H1 (cell line): ENCODE data around the gene NUP107. TPM values are rescaled to one million over a fixed set of nuclear protein-coding genes. Genes with fewer than 3 reads are reported as not detected.

Experiments used
- CTCF ChIA-PET: fragments of 300-600 bp; sonication (Branson Sonifier 250); formaldehyde crosslinking; loops from one replicate; lab custom pipeline; 2021; ENCODE audit not compliant: partially characterized antibody; lab: Charles Lee
- POLR2A ChIA-PET: fragments of 300-600 bp; sonication (Branson Sonifier 250); formaldehyde crosslinking; loops from one replicate; lab custom pipeline; 2021; ENCODE audit warnings: inconsistent platforms; ENCODE audit not compliant: partially characterized antibody; lab: Charles Lee
- DNase-seq, 2 experiments: peaks; one replicate each; pipeline versions ENCODE4 v3.0.0 to v3.0.0-alpha.2; 2010 to 2022; ENCODE audit warnings: low spot score in 2 of 2, low read depth in 1 of 2, mixed read lengths in 1 of 2
- FAIRE-seq: peaks from 2 replicates; lab custom pipeline; 2011; peaks lifted over from hg19 to GRCh38; lab: Jason Lieb, UNC
- H2AFZ ChIP-seq: 2 replicates; pipeline ENCODE4 v1.8.1; 2012; ENCODE audit warnings: low read length, inconsistent platforms
- H2AK5ac ChIP-seq: 2 replicates; pipeline ENCODE4 v1.6.1; 2013; ENCODE audit warnings: low read depth, low read length
- H2BK120ac ChIP-seq: replicated peaks from 2 replicates; pipeline ENCODE3; 2013; ENCODE audit warnings: low read depth, low read length, inconsistent platforms
- H2BK12ac ChIP-seq: 2 replicates; pipeline ENCODE4 v1.6.1; 2013; ENCODE audit warnings: low read depth, low read length
- H2BK15ac ChIP-seq: 2 replicates; pipeline ENCODE4 v1.6.1; 2013; ENCODE audit warnings: low read length
- H2BK20ac ChIP-seq: 2 replicates; pipeline ENCODE4 v1.6.1; 2013; ENCODE audit warnings: low read length
- H2BK5ac ChIP-seq: 2 replicates; pipeline ENCODE4 v1.6.1; 2013; ENCODE audit warnings: low read depth, low read length
- H3K14ac ChIP-seq: 2 replicates; pipeline ENCODE4 v1.6.1; 2013; ENCODE audit warnings: inconsistent platforms; ENCODE audit not compliant: insufficient read length
- H3K18ac ChIP-seq: 2 replicates; pipeline ENCODE4 v1.6.1; 2013; ENCODE audit warnings: low read length; ENCODE audit errors: extremely low read depth
- H3K23ac ChIP-seq: 2 replicates; pipeline ENCODE4 v1.6.1; 2013; ENCODE audit warnings: inconsistent platforms; ENCODE audit not compliant: insufficient read length
- H3K23me2 ChIP-seq: 2 replicates; pipeline ENCODE4 v1.6.1; 2013; ENCODE audit warnings: low read depth, low read length
- H3K27ac ChIP-seq: 2 replicates; pipeline ENCODE4 v1.6.1; 2011; ENCODE audit warnings: low read depth, low read length, inconsistent platforms
- H3K27me3 ChIP-seq, 4 experiments: replicated peaks in 1 of 4; 1 replicate in 1 of 4; 2 replicates in 3 of 4; pipeline versions ENCODE4 v1.6.1 to v1.8.1; 2011 to 2013; ENCODE audit warnings: low read length in 3 of 4, mild to moderate bottlenecking in 3 of 4, inconsistent platforms in 2 of 4, mixed read lengths in 2 of 4, moderate library complexity in 1 of 4; ENCODE audit not compliant: control insufficient read depth in 3 of 4, insufficient read depth in 3 of 4; ENCODE audit errors: extremely low read depth in 1 of 4
- H3K36me3 ChIP-seq, 4 experiments: 2 replicates each; pipeline versions ENCODE4 v1.6.1 to v1.8.1; 2011 to 2013; ENCODE audit warnings: mild to moderate bottlenecking in 4 of 4, low read length in 3 of 4, moderate library complexity in 2 of 4, control low read depth in 1 of 4, inconsistent platforms in 1 of 4; ENCODE audit not compliant: insufficient read depth in 4 of 4, control insufficient read depth in 2 of 4
- H3K4ac ChIP-seq: replicated peaks from 2 replicates; pipeline ENCODE3; 2013; ENCODE audit warnings: low read length, low read depth, mixed read lengths, inconsistent platforms; ENCODE audit not compliant: insufficient read length
- H3K4me1 ChIP-seq, 4 experiments: replicated peaks in 1 of 4; 1 replicate in 1 of 4; 2 replicates in 3 of 4; pipeline versions ENCODE4 v1.6.1 to v1.8.1; 2011 to 2013; ENCODE audit warnings: low read length in 3 of 4, inconsistent platforms in 2 of 4, mixed read lengths in 1 of 4; ENCODE audit not compliant: insufficient read depth in 4 of 4, control insufficient read depth in 3 of 4
- H3K4me2 ChIP-seq, 2 experiments: 2 replicates each; pipeline versions ENCODE4 v1.6.1 to v1.8.1; 2011 to 2013; ENCODE audit warnings: low read depth in 2 of 2, low read length in 2 of 2, control low read depth in 1 of 2, inconsistent platforms in 1 of 2, mild to moderate bottlenecking in 1 of 2; ENCODE audit not compliant: insufficient read depth in 1 of 2
- H3K4me3 ChIP-seq, 4 experiments: fragments of 200-600, 300-600 bp in 1 of 4; sonication (generic), shearing (Covaris generic), sonication (Bioruptor Twin) in 1 of 4; 2 replicates each; pipeline versions ENCODE4 v1.5.1 to v1.8.1; 2011 to 2016; ENCODE audit warnings: low read length in 4 of 4, low read depth in 3 of 4, control low read depth in 2 of 4, inconsistent platforms in 2 of 4, mild to moderate bottlenecking in 2 of 4, mixed read lengths in 1 of 4, moderate library complexity in 1 of 4; ENCODE audit not compliant: insufficient read depth in 2 of 4; ENCODE audit errors: extremely low read depth in 1 of 4
- H3K56ac ChIP-seq: replicated peaks from 2 replicates; pipeline ENCODE3; 2013; ENCODE audit warnings: low read depth, mild to moderate bottlenecking, mixed read lengths, low read length, inconsistent platforms; ENCODE audit not compliant: insufficient read length
- H3K79me1 ChIP-seq: 2 replicates; pipeline ENCODE4 v1.6.1; 2013; ENCODE audit warnings: low read depth, low read length, control low read depth
- H3K79me2 ChIP-seq, 2 experiments: 2 replicates each; pipeline versions ENCODE4 v1.6.1 to v1.8.1; 2012 to 2013; ENCODE audit warnings: low read length in 2 of 2, mild to moderate bottlenecking in 2 of 2, inconsistent platforms in 1 of 2; ENCODE audit not compliant: insufficient read depth in 2 of 2, control insufficient read depth in 1 of 2
- H3K9ac ChIP-seq, 4 experiments: replicated peaks in 1 of 4; 1 replicate in 1 of 4; 2 replicates in 3 of 4; pipeline versions ENCODE4 v1.6.1 to v1.8.1; 2011 to 2013; ENCODE audit warnings: low read depth in 3 of 4, low read length in 3 of 4, control low read depth in 2 of 4, mild to moderate bottlenecking in 2 of 4, moderate library complexity in 2 of 4, inconsistent platforms in 1 of 4; ENCODE audit errors: extremely low read depth in 1 of 4
- H3K9me3 ChIP-seq, 2 experiments: 2 replicates each; pipeline versions ENCODE4 v1.6.1 to v1.8.1; 2012 to 2013; ENCODE audit warnings: mild to moderate bottlenecking in 2 of 2, moderate library complexity in 2 of 2, control low read depth in 1 of 2, inconsistent platforms in 1 of 2, low read depth in 1 of 2, low read length in 1 of 2, mixed read lengths in 1 of 2; ENCODE audit not compliant: insufficient read depth in 2 of 2
- H4K20me1 ChIP-seq, 2 experiments: replicated peaks in 1 of 2; 2 replicates each; pipeline versions ENCODE3 to v1.8.1; 2011 to 2013; ENCODE audit warnings: inconsistent platforms in 2 of 2, low read length in 2 of 2, mild to moderate bottlenecking in 1 of 2; ENCODE audit not compliant: insufficient read depth in 2 of 2, control insufficient read depth in 1 of 2
- H4K5ac ChIP-seq: 2 replicates; pipeline ENCODE4 v1.6.1; 2013; ENCODE audit warnings: low read length, low read depth, mixed read lengths, inconsistent platforms; ENCODE audit not compliant: insufficient read length
- H4K8ac ChIP-seq: 2 replicates; pipeline ENCODE4 v1.8.0; 2013; ENCODE audit warnings: mild to moderate bottlenecking, moderate library complexity, low read length, inconsistent platforms; ENCODE audit not compliant: insufficient read depth; ENCODE audit errors: extremely low read depth
- H4K91ac ChIP-seq: replicated peaks from 2 replicates; pipeline ENCODE3; 2013; ENCODE audit warnings: low read length, mixed read lengths, inconsistent platforms; ENCODE audit not compliant: insufficient read length
- CEBPB ChIP-seq: IDR thresholded peaks from 2 replicates; pipeline ENCODE4 v1.6.1; 2012; ENCODE audit warnings: low read depth, low read length
- CHD1 ChIP-seq: IDR thresholded peaks from 2 replicates; pipeline ENCODE4 v1.6.1; 2012; ENCODE audit warnings: low read depth, low read length, improper control_type of control experiment
- EGR1 ChIP-seq: IDR thresholded peaks from 2 replicates; pipeline ENCODE4 v1.6.1; 2011; ENCODE audit warnings: low read depth, low read length, borderline replicate concordance
- FOSL1 ChIP-seq: IDR thresholded peaks from 2 replicates; pipeline ENCODE4 v1.6.1; 2011; ENCODE audit warnings: mild to moderate bottlenecking, low read depth, low read length, moderate library complexity; ENCODE audit not compliant: insufficient read depth
- HDAC2 ChIP-seq, 2 experiments: fragments of 300-600 bp in 1 of 2; sonication (generic) in 1 of 2; IDR thresholded peaks; 2 replicates each; pipeline ENCODE4 v1.6.1; 2011 to 2012; ENCODE audit warnings: low read depth in 2 of 2, low read length in 2 of 2, mild to moderate bottlenecking in 2 of 2, moderate library complexity in 2 of 2, borderline replicate concordance in 1 of 2, inconsistent platforms in 1 of 2
- KDM1A ChIP-seq: fragments of 200-600, 300-600 bp; sonication (generic); IDR thresholded peaks from 2 replicates; pipeline ENCODE4 v1.7.1; 2016; ENCODE audit warnings: mild to moderate bottlenecking, low read length, borderline replicate concordance
- KDM5A ChIP-seq: fragments of 200-600 bp; IDR thresholded peaks from 2 replicates; pipeline ENCODE4 v1.7.1; 2012; ENCODE audit warnings: mild to moderate bottlenecking, low read length, inconsistent platforms, mixed read lengths
- POLR2A ChIP-seq, 2 experiments: IDR thresholded peaks; 1 replicate in 1 of 2; 2 replicates in 1 of 2; pipeline ENCODE4 v1.6.1; 2011; ENCODE audit warnings: low read depth in 2 of 2, low read length in 2 of 2, mild to moderate bottlenecking in 2 of 2; ENCODE audit errors: control extremely low read depth in 1 of 2
- RFX5 ChIP-seq: IDR thresholded peaks from 2 replicates; pipeline ENCODE4 v1.6.1; 2011; ENCODE audit warnings: low read depth, low read length, improper control_type of control experiment, borderline replicate concordance
- RNF2 ChIP-seq: fragments of 200-900, 300-1000 bp; sonication (generic); IDR thresholded peaks from 2 replicates; pipeline ENCODE4 v1.7.1; 2016; ENCODE audit warnings: borderline replicate concordance, low read depth, mild to moderate bottlenecking, antibody characterized with exemption, low read length; ENCODE audit not compliant: poor library complexity, severe bottlenecking; ENCODE audit errors: missing control alignments
- SP2 ChIP-seq: IDR thresholded peaks from 2 replicates; pipeline ENCODE4 v1.6.1; 2012; ENCODE audit warnings: mild to moderate bottlenecking, low read length, inconsistent platforms
- YY1 ChIP-seq: IDR thresholded peaks from 2 replicates; pipeline ENCODE4 v1.6.1; 2011; ENCODE audit warnings: low read depth, mild to moderate bottlenecking, low read length
- WGBS, 2 experiments: shearing (Covaris generic) in 1 of 2; methylation state at CpG; one replicate each; pipeline versions ENCODE4 v1.1.6 to v1.1.7; 2013 to 2015; ENCODE audit warnings: low lambda C conversion rate in 2 of 2, mixed read lengths in 2 of 2, inconsistent platforms in 1 of 2, low coverage in 1 of 2, missing lambda C conversion rate in 1 of 2; ENCODE audit not compliant: insufficient replicate concordance in 2 of 2, insufficient coverage in 1 of 2, insufficient read length in 1 of 2; ENCODE audit errors: extremely low coverage in 1 of 2, missing lambda C conversion rate in 1 of 2; 5-methylcytosine and 5-hydroxymethylcytosine counted together
- polyA plus RNA-seq, 7 experiments: library from polyadenylated mRNA; depleted of rRNA in 3 of 7; stranded (reverse) in 5 of 7; unstranded in 2 of 7; fragments of >200 nt in 5 of 7; fragments of 200-250 nt in 2 of 7; gene quantifications; 1 replicate in 5 of 7; 2 replicates in 1 of 7; 4 replicates in 1 of 7; pipeline versions ENCODE4 v1.2.1 to v1.2.3, GENCODE V29; 2011 to 2013; ENCODE audit warnings: missing spikeins in 2 of 7, mixed read lengths in 2 of 7
- total RNA-seq: library from RNA; stranded (reverse); fragmentation: NEBNext Ultra II Directional; extraction: Animal tissue kit (Norgen Biotek cat#: 25700); gene quantifications from 2 replicates; pipeline ENCODE4 v1.2.1, GENCODE V29; 2021
- TF ChIP-seq, protein P1 (sequence below): IDR thresholded peaks from 2 replicates; pipeline ENCODE4 v1.6.1; 2011; ENCODE audit warnings: low read depth, mild to moderate bottlenecking, low read length; ENCODE audit not compliant: insufficient read depth
- TF ChIP-seq, protein P2 (sequence below): IDR thresholded peaks from 2 replicates; pipeline ENCODE4 v1.6.1; 2012; ENCODE audit warnings: inconsistent platforms

NUP107 gene
- total and polyA plus RNA-seq, 2 of the 8 experiments (the other 6 are each of a cell fraction or from before 2014, with no cell fraction given) = 46.1 to 141 TPM

DNA sequence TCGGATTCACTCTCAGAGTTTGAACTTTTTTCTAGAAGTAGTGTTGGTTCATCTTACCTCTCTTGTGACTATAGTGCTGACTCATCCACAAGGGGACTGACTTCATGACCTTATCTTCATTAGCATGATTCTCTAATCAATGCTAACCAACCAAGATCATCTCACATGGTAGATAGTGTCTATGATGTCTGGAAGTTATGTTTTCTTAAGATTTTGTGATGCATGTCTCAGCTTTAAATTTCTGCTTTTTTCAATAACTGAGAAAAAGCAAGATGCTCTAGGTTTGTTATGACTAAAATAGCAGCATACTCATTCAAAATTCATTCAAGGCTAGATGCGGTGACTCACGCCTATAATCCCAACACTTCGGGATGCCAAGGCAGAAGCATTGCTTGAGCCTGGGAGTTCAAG is 46.9 kb downstream of the NUP107 start:
- DNase-seq (no peak), FAIRE-seq (no peak)
- ChIA-PET POLR2A (no interaction called here), CTCF (interaction anchor here (0.9 kb wide), 1 partner anchor 39 kb away, joined by 3 read pairs; no protein-coding TSS in a partner anchor)
- H3K36me3 ChIP-seq = peaks cover 12 to 61% (median 51%) of the 10 kb centered on the region in 4 experiments
- no peak overlapping the region for H3K9ac ChIP-seq
- no peaks in the 10 kb centered on the region for H3K27me3 ChIP-seq
- H4K20me1 ChIP-seq = no peaks in the 10 kb centered on the region
- no peak overlapping the region for H4K91ac ChIP-seq
- H2BK5ac ChIP-seq = no peak overlapping the region
- no peak overlapping the region for H3K27ac ChIP-seq
- no peak overlapping the region for H2AFZ ChIP-seq
- no peak overlapping the region for H3K56ac ChIP-seq
- H3K9me3 ChIP-seq = no peaks in the 10 kb centered on the region
- no peaks in the 10 kb centered on the region for H3K4me1 ChIP-seq
- H3K4ac ChIP-seq = no peak overlapping the region
- H3K23ac ChIP-seq = no peak overlapping the region
- no peak overlapping the region for H2BK120ac ChIP-seq
- no peak overlapping the region for H3K14ac ChIP-seq
- H2AK5ac ChIP-seq = no peak overlapping the region
- H4K8ac ChIP-seq = no peak overlapping the region
- H4K5ac ChIP-seq = no peak overlapping the region
- no peaks in the 10 kb centered on the region; the same call in 1 of the 2 replicates for H3K23me2 ChIP-seq
- no peaks in the 10 kb centered on the region for H3K79me2 ChIP-seq
- WGBS, 2 experiments = 97% methylated on average over 4 of the region's 4 CpGs; no CpG with 5 or more reads in 1 of the 2 experiments
- no peak overlapping the region for H3K18ac ChIP-seq
- H3K79me1 ChIP-seq = no peaks in the 10 kb centered on the region
- no peak overlapping the region for H2BK12ac ChIP-seq
- no peak overlapping the region for H3K4me3 ChIP-seq
- H2BK20ac ChIP-seq = no peak overlapping the region
- no peak overlapping the region for H3K4me2 ChIP-seq
- no peak overlapping the region for H2BK15ac ChIP-seq
- TF ChIP-seq CEBPB (no peak), KDM5A (no peak), YY1 (no peak), SP2 (no peak), RNF2 (no peak), POLR2A (IDR thresholded peaks at IDR 0.05; ENCODE audit: control extremely low read depth in 1 of 2, low read depth in 2 of 2, low read length in 2 of 2) (no peak), RFX5 (no peak), KDM1A (no peak), CHD1 (no peak), EGR1 (no peak), FOSL1 (no peak), HDAC2 (IDR thresholded peaks at IDR 0.05; ENCODE audit: borderline replicate concordance in 1 of 2, low read depth in 2 of 2, low read length in 2 of 2) (no peak)
- TF ChIP-seq, protein P1, sequence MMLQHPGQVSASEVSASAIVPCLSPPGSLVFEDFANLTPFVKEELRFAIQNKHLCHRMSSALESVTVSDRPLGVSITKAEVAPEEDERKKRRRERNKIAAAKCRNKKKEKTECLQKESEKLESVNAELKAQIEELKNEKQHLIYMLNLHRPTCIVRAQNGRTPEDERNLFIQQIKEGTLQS = no peak
- TF ChIP-seq, protein P2, sequence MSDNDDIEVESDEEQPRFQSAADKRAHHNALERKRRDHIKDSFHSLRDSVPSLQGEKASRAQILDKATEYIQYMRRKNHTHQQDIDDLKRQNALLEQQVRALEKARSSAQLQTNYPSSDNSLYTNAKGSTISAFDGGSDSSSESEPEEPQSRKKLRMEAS = no peak
